Measurements from ENCODE around the gene CD300A. TPM values are rescaled to one million over a fixed set of nuclear protein-coding genes. Genes with fewer than 3 reads are reported as not detected.
"Not testable (repeated sequence)": the region's sequence is repeated elsewhere in the genome, so short reads cannot be mapped to it uniquely, and the experiment has no call there.

The CD300A gene
- total RNA-seq, 1 donor from 2014 or later: 4.3 TPM

GRCh38 chr17:74518413-74518981, 52.1 kb downstream of the CD300A start:
- DNase-seq (ENCODE audit: low spot score): not testable (repeated sequence)

- DNase-seq (ENCODE audit: low spot score): peak; percentile 42
Measured at GRCh38 chr17:74520016-74520434, 53.6 kb downstream of the CD300A start.

DNA sequence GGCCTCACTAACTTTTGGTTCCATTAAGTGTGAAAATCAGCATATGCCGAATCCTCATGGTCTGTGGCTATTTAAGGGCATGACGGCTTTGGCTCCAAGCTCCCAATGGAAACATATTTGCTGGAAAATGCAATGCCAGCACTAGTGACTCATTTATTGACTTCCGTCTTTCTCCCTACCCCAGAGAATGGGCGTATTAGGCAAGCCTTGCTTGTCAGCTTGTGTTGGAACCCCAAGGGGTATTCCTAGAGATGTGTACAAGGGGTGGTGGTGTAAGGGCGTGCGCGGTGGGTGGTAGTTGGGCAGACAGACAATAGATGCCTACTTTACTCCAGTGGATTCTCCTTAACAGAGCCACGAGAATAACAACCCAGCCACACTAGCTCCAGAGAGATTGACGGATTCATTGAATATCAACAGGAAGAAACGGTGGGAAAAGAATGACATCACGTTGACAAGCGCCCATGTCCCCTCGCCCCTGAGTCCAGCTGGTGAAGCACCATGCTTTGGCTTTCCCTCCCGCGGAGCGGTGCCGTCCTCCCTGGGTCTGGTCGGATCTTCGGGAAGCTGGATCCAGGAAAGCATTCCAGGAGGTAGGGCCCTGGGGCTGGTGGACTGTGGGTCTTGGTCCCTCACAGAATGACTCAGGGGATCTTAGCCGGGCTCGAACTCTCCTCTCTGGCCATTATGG, 54.5 kb downstream of the CD300A start:
- DNase-seq (ENCODE audit: low spot score): peak; percentile 42

DNA sequence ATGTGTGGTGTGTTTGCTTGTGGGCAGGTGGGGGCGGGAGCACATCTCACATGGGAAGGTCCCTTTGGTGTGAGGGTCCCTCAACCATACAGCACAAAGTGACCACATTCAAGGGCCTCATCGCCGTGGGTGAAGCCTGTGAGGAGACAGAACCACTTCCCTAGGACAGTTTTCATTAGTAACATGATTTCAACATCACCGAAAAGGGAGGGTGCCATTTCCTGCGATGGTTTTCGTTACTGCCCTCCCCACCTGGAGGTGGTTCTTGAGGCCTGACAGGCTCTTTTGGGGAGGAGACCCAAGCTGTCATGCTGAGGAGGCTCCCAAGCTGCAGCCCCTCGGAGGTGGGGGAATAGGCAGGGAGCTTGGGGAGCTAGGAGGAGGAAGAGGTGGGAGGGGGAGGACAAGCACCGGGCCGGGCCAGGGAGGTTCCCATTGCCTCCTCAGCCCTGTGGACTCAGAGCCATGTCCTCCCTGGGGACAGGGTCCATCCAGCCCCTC, 55.3 kb downstream of the CD300A start:
- DNase-seq (ENCODE audit: low spot score): peak; percentile 34

DNA sequence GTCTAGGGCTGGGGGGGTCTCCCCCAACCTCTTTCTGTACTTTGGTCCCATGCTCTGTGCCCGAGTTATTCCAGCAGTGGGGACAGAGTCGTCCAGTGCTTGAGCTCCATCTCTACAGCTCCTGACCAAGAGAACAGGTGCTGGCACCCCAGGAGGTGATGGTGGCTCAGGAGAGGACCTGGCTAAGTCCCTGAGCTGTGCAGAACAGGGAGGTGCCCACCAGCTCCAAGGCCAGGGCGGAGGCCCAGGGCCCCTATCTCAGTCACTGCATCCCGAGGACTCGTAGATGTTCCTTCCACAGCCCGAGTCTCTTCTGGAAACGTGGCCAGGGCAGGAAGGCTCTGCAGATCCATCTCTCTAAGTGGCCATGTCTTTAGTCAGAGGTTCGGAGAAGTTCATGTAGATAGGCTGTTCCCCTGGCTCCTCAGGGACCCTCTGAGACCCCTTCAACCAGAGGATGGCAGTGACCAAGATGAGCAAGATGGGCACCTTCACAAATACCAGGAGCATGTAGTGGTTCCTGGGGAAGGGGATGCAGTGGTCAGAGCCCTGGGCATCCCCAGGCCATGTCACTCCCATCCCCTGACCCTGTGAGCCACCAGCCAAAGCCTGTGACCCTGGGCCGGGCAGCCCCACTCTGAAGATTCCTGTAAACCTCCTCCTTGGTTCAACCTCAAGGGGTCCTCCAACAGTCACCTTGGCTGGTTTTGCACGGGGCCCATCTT, 56.1 kb downstream of the CD300A start:
- peak; percentile 32 for DNase-seq (ENCODE audit: low spot score)

DNA sequence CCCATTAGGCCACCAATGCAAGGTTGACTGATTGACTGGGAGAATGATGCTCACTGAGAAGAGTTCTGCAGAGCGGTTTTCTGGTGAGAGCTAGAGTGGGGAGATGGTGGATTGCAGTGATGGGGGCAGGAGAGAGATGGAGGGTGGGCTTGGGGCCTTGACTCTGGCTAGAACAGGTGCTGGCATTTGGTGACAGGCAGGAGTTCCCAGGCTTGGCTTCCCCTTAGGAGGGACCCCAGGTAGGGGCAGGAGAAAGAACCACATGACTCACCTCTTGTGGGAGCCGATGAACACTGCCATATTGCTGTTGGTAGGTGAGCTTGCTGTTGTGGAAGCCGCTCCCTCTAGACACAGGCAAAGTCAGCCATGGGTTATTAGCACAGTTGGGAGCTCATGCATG, 56.9 kb downstream of the CD300A start:
- peak; percentile 34 for DNase-seq (ENCODE audit: low spot score)

DNA sequence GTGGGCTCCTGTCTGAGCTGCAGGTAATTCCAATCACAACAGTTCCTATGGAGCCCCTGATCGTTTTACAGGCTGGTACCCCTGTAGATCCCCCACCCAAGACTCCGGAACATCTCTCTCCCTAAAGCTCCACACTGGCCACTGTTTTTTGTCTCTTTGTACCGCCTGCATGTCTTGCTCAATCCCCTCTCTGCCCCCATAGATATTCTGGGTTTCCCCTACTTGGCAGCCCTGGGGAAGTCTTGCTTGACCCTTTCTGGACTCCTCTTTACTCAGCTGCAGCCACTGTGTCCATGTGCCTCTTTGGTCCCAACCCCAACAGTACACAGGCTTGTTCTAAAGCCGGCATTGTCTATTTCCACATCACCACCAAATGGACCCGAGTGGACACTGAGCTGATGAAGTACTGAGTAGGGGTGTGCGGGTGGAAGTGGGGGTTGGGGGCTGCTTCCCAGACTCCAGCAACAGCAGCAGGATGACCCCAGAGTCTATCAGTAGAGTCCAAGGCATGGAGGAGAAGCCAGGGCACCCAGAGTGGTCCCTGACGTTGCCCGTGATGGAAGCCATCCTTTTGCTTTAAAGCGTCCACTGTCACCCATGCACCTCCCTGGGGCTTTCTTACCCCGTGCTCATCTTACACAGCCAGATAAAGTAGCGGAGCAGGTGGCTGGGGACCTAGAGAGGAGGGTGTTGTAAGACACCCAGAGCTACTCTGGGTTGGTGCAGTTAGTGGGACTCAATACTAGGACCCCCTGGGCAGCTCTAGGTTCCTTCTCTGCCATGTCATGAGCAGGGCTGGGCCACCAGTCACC, 58.4 kb downstream of the CD300A start:
- peak; percentile 18 for DNase-seq (ENCODE audit: low spot score)

DNA sequence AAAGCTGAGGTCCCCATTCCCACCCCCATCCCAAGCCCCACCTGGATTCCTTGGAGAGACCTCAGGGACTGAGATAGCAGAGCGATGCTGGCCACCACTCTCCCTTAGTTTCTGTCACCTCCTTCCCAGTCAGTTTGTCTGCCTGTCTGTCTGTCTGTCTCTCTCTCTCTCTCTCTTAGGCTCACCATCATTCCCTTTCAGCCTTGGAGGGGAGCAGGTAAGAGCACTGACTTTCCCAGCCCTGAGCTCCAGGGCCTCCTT, 59.0 kb downstream of the CD300A start:
- DNase-seq (ENCODE audit: low spot score): no peak

DNA sequence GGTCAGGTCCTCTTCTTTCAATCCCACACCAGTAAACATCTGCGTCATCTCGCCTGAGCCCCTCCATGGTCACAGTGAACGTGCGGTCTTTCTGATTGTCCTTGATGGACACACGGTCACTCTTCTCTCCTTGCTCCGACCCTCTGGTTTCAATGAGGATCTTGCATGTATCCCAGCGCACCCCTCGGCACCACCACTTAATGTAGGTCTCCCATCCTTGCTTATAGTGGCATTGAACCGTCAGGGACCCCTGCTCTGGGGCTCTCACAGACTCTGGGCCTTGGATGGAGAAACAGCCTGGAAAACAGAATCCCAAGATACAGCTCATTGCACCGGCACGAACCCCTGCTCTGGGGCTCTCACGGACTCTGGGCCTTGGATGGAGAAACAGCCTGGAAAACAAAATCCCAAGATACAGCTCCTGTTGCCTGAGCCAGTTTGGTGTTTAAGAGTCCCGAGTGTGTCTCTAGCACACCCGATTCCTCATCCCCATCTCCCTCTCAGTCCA, 59.4 kb downstream of the CD300A start:
- peak; percentile 28 for DNase-seq (ENCODE audit: low spot score)

- no peak for DNase-seq (ENCODE audit: low spot score)
Measured at GRCh38 chr17:74526681-74527080, 60.2 kb downstream of the CD300A start.

- peak; percentile 24 for DNase-seq (ENCODE audit: low spot score)
Measured at GRCh38 chr17:74527081-74527480, 60.6 kb downstream of the CD300A start.

DNA sequence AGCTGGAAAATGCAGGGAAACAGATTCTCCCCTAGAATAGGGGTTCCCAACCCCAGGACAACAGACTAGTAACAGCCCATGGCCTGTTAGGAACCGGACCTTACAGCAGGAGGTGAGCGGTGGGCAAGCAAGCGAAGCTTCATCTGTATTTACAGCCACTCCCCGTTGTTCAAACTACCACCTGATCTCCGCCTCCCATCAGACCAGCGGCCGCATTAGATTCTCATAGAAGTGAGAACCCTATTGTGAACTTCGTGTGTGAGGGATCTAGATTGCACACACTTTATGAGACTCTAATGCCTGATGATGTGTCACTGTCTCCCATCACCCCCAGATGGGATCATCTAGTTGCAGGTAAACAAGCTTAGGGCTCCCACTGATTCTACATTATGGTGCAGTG, 61.3 kb downstream of the CD300A start:
- peak; percentile 7 for DNase-seq (ENCODE audit: low spot score)

GRCh38 chr17:74528491-74529199, 62.2 kb downstream of the CD300A start:
- DNase-seq (ENCODE audit: low spot score): peak; percentile 42

DNA sequence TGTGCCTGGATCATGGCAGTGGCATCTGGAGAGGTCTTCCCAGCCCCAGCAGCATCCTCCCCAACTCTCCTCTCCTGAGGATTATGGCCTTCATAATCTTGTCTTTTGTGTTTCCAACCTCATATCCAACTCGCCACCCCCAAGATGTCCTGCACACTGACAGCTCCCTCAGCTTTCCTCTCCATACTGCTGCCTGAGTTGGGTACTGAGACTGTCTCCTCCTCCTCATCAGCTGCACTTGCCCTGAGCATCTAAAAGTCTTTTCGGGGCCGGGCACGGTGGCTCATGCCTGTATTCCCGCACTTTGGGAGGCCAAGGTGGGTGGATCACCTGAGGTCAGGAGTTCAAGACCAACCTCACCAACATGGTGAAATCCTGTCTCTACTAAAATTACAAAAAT, 62.8 kb downstream of the CD300A start:
- DNase-seq (ENCODE audit: low spot score): peak; percentile 35

DNA sequence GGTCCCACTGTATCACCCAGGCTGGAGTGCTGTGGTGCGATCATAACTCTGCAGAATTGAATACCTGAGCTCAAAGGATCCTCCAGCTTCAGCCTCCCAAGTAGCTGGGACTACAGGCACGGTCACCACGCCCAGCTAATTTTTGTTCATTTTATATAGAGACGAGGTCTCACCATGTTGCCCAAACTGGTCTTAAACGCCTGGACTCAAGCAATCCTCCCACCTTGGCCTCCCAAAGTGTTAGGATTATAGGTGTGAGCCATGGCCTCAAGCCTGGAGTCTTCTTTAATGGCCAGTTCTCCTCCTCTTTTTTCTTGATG, 64.4 kb downstream of the CD300A start:
- DNase-seq (ENCODE audit: low spot score): no peak

GRCh38 chr17:74531231-74531761, 64.9 kb downstream of the CD300A start, which contains the start of gene CD300LB:
TSS of gene CD300LB (minus strand) at chr17:74531475. CDS start at chr17:74531350, 125 bp downstream.
- peak; percentile 31 for DNase-seq (ENCODE audit: low spot score)

GRCh38 chr17:74532115-74532514, 65.7 kb downstream of the CD300A start:
- peak; percentile 51 for DNase-seq (ENCODE audit: low spot score)

Data from ureter (tissue), 1 donor.